ENCODE data around the gene NUPR1. TPM values are rescaled to one million over a fixed set of nuclear protein-coding genes. Genes with fewer than 3 reads are reported as not detected.

The NUPR1 gene
- total and polyA plus RNA-seq, 2 of the 13 experiments (the other 11 are each of a cell fraction or from before 2014, with no cell fraction given), result 18.0 to 25.6 TPM

DNA sequence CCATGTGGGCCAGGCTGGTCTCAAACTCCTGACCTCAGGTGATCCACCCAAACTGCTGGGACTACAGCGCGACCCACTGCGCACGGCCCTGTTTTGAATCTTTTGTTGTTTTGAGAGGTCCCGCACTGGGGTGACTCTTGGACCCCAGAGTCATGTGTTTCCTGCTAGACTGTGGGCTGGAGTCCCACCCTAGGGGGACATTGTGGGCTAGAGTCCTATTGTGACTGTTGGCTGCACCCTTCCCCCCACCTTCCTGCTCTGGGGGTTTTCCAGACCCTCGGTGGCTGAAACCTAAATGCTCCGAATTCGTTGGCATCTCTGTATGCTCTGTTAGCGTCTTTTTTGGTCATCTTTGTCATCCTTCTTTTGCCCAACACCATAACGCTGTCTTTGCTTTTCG, 16.0 kb downstream of the NUPR1 start:
- 92% methylated on average over 11 of the region's 11 CpGs for WGBS (ENCODE audit: low lambda C conversion rate)
- Histone ChIP-seq H3K9me3 (ENCODE audit: low read length) (no peaks in the 10 kb centered on the region), H4K20me1 (ENCODE audit: insufficient read depth, low read length) (no peaks in the 10 kb centered on the region), H3K79me2 (ENCODE audit: insufficient read depth, low read length) (no peaks in the 10 kb centered on the region), H3K36me3 (replicated peaks in 1 of 2; ENCODE audit: control insufficient read depth in 1 of 2, insufficient read depth in 2 of 2, low read length in 2 of 2) (no peaks in the 10 kb centered on the region), H3K27ac (ENCODE audit: extremely low read length, insufficient read depth, low read length) (no peak overlapping the region), H3K27me3 (ENCODE audit: control insufficient read depth in 1 of 2, insufficient read depth in 2 of 2, low read length in 2 of 2) (no peaks in the 10 kb centered on the region), H3K4me2 (ENCODE audit: low read depth, low read length) (no peak overlapping the region), H3K4me3 (replicated peaks in 1 of 3; ENCODE audit: insufficient read depth in 1 of 3, low read depth in 2 of 3, low read length in 3 of 3) (no peak overlapping the region), H3K4me1 (ENCODE audit: insufficient read depth, low read length) (peaks cover 75% of the 10 kb centered on the region), H2AFZ (ENCODE audit: low read length) (no peak overlapping the region), H3K9ac (ENCODE audit: insufficient read depth, low read depth, low read length) (no peak overlapping the region)
- in situ Hi-C loops (cut with HindIII; ENCODE audit: extremely low pct_ligation_motif_present, low pct_unique_long_range_greater_than_20kb) (no loop called here), intact Hi-C loops (cut with micrococcal nuclease; ENCODE audit: unreplicated experiment) (no loop called here)
- ChIA-PET CTCF (ENCODE audit: low intra/inter-chr PET ratio, low total read pairs) (no interaction called here), POLR2A (no interaction called here)
- no peak for TF ChIP-seq ELF4 (CRISPR knock-in tag; IDR thresholded peaks at IDR 0.05; ENCODE audit: borderline replicate concordance)
- ATAC-seq, result no peak
- no peak for FAIRE-seq
- no peak for DNase-seq (ENCODE audit: low spot score)
- BruUV-seq (replicated peaks), result no TSS peak

GRCh38 chr16:28521436-28521835, 17.3 kb downstream of the NUPR1 start:
- Histone ChIP-seq H3K79me2 (ENCODE audit: insufficient read depth, low read length) (no peaks in the 10 kb centered on the region), H3K4me3 (replicated peaks in 1 of 3; ENCODE audit: insufficient read depth in 1 of 3, low read depth in 2 of 3, low read length in 3 of 3) (no peak overlapping the region), H3K27me3 (ENCODE audit: control insufficient read depth in 1 of 2, insufficient read depth in 2 of 2, low read length in 2 of 2) (no peaks in the 10 kb centered on the region), H3K27ac (ENCODE audit: extremely low read length, insufficient read depth, low read length) (no peak overlapping the region), H3K9ac (ENCODE audit: insufficient read depth, low read depth, low read length) (no peak overlapping the region), H3K4me1 (ENCODE audit: insufficient read depth, low read length) (peaks cover 62% of the 10 kb centered on the region), H3K4me2 (ENCODE audit: low read depth, low read length) (no peak overlapping the region), H2AFZ (ENCODE audit: low read length) (no peak overlapping the region), H3K9me3 (ENCODE audit: low read length) (no peaks in the 10 kb centered on the region), H4K20me1 (ENCODE audit: insufficient read depth, low read length) (no peaks in the 10 kb centered on the region), H3K36me3 (replicated peaks in 1 of 2; ENCODE audit: control insufficient read depth in 1 of 2, insufficient read depth in 2 of 2, low read length in 2 of 2) (no peaks in the 10 kb centered on the region)
- intact Hi-C loops (cut with micrococcal nuclease; ENCODE audit: unreplicated experiment), result no loop called here
- 95% methylated on average over 6 of the region's 6 CpGs for WGBS (ENCODE audit: low lambda C conversion rate)
- BruUV-seq (replicated peaks), result no TSS peak
- TF ChIP-seq ZFP82 (CRISPR knock-in tag; IDR thresholded peaks at IDR 0.05; ENCODE audit: borderline replicate concordance) (no peak), ZNF292 (CRISPR knock-in tag; IDR thresholded peaks at IDR 0.05; ENCODE audit: borderline replicate concordance, low read depth) (0 out of 2 replicates have a peak, but pooled peaks have one; percentile 16)
- POLR2A ChIA-PET, result interaction anchor here (0.9 to 1.7 kb wide), 2 partner anchors 18 to 29 kb away, joined by 3 to 4 read pairs; partner anchors contain the start of genes CLN3 and NUPR1
- no peak for FAIRE-seq
- CTCF ChIA-PET (ENCODE audit: low intra/inter-chr PET ratio, low total read pairs), result no interaction called here
- in situ Hi-C loops (cut with HindIII; ENCODE audit: extremely low pct_ligation_motif_present, low pct_unique_long_range_greater_than_20kb), result no loop called here
- DNase-seq (ENCODE audit: low spot score), result no peak
- ATAC-seq, result no peak
